Measurements from ENCODE around the gene MRPS7. TPM values are rescaled to one million over a fixed set of nuclear protein-coding genes. Genes with fewer than 3 reads are reported as not detected.

MRPS7 gene
- total and polyA plus RNA-seq, 2 donors (not counting 3 experiments of a cell fraction or from before 2014, with no cell fraction given): 79.8 to 82.8 TPM

GRCh38 chr17:75295201-75296158 is 33.8 kb downstream of the MRPS7 start:
- ChIA-PET CTCF (interaction anchor here (1.4 kb wide), 1 partner anchor 18 kb away, joined by 3 read pairs; no protein-coding TSS in a partner anchor), POLR2A (no interaction called here)
- intact Hi-C loops (cut with micrococcal nuclease): no loop called here
- no peaks in the 10 kb centered on the region for H3K27me3 ChIP-seq (ENCODE audit: control insufficient read depth in 2 of 2, insufficient read depth in 2 of 2, low read length in 2 of 2)
- TF ChIP-seq EZH2 (IDR thresholded peaks at IDR 0.05; ENCODE audit: borderline replicate concordance, low read depth, low read length, severe bottlenecking): no peak
- no peak for TF ChIP-seq POLR2AphosphoS5 (IDR thresholded peaks at IDR 0.05; ENCODE audit: insufficient read depth, low read depth, low read length)
- no peak for TF ChIP-seq MYC (IDR thresholded peaks at IDR 0.05; ENCODE audit: low read depth, low read length)
- TF ChIP-seq MAX (IDR thresholded peaks at IDR 0.05; ENCODE audit: insufficient read depth, insufficient read length): no peak
- no peak for TF ChIP-seq GATA2 (IDR thresholded peaks at IDR 0.05; ENCODE audit: insufficient read depth, insufficient read length, low read depth, low read length)
- no peak for TF ChIP-seq FOS (IDR thresholded peaks at IDR 0.05; ENCODE audit: borderline replicate concordance, insufficient read depth, low read length)
- no peak for TF ChIP-seq POLR2A (IDR thresholded peaks at IDR 0.05; ENCODE audit: low read depth, low read length)
- H3K4me3 ChIP-seq (replicated peaks in 1 of 3; ENCODE audit: insufficient read depth in 1 of 3, low read depth in 1 of 3, low read length in 3 of 3): no peak overlapping the region
- no TSS peak for BruUV-seq (replicated peaks)
- no peak overlapping the region for H3K4me2 ChIP-seq (ENCODE audit: insufficient read depth, low read length)
- H4K20me1 ChIP-seq (replicated peaks; ENCODE audit: control insufficient read depth, extremely low read depth, insufficient read depth, low read length): no peaks in the 10 kb centered on the region
- H3K79me2 ChIP-seq (ENCODE audit: control insufficient read depth, insufficient read depth, low read length): no peaks in the 10 kb centered on the region
- H3K9me1 ChIP-seq (replicated peaks; ENCODE audit: control insufficient read depth, extremely low read depth, insufficient read depth, low read length): no peaks in the 10 kb centered on the region
- H3K9me3 ChIP-seq (replicated peaks; ENCODE audit: control insufficient read depth, insufficient read depth, low read length): no peaks in the 10 kb centered on the region
- H3K4me1 ChIP-seq (ENCODE audit: control insufficient read depth, extremely low read depth, insufficient read depth, low read length): no peaks in the 10 kb centered on the region
- dilution Hi-C loops (cut with MboI; ENCODE audit: extremely low pct_ligation_motif_present, low sequenced_read_pairs): no loop called here
- H3K36me3 ChIP-seq (ENCODE audit: control insufficient read depth in 2 of 2, extremely low read depth in 1 of 2, insufficient read depth in 2 of 2, low read length in 2 of 2): no peaks in the 10 kb centered on the region
- DNase-seq (ENCODE audit: low read depth, low spot score) (no peak), FAIRE-seq (no peak)
- H3K9ac ChIP-seq (replicated peaks; ENCODE audit: extremely low read depth, insufficient read depth, low read length): no peak overlapping the region
- H2AFZ ChIP-seq (ENCODE audit: low read depth, low read length): no peak overlapping the region
- H3K27ac ChIP-seq (ENCODE audit: insufficient read depth, low read depth, low read length): no peak overlapping the region

Measured in endothelial cell of umbilical vein (primary cell).